Astrocyte of the spinal cord (primary cell): Measurements from ENCODE around the gene SLC6A13.

ENCODE experiments used
- DNase-seq: peaks from one replicate; pipeline ENCODE4 v3.0.0; 2011; ENCODE audit warnings: low read depth, low spot score
- H3K4me3 ChIP-seq: 2 replicates; pipeline ENCODE4 v1.5.1; 2011; ENCODE audit warnings: low read depth, mild to moderate bottlenecking, low read length, moderate library complexity
- in situ Hi-C: cut with HindIII; loops from 2 replicates; pipeline ENCODE4 v1.10.0; 2017; ENCODE audit warnings: low sequenced_read_pairs
- TF ChIP-seq, protein P1 (sequence below): IDR thresholded peaks from 2 replicates; pipeline ENCODE4 v1.5.1; 2012; ENCODE audit warnings: low read depth, mild to moderate bottlenecking, low read length, inconsistent platforms

The SLC6A13 gene

DNA sequence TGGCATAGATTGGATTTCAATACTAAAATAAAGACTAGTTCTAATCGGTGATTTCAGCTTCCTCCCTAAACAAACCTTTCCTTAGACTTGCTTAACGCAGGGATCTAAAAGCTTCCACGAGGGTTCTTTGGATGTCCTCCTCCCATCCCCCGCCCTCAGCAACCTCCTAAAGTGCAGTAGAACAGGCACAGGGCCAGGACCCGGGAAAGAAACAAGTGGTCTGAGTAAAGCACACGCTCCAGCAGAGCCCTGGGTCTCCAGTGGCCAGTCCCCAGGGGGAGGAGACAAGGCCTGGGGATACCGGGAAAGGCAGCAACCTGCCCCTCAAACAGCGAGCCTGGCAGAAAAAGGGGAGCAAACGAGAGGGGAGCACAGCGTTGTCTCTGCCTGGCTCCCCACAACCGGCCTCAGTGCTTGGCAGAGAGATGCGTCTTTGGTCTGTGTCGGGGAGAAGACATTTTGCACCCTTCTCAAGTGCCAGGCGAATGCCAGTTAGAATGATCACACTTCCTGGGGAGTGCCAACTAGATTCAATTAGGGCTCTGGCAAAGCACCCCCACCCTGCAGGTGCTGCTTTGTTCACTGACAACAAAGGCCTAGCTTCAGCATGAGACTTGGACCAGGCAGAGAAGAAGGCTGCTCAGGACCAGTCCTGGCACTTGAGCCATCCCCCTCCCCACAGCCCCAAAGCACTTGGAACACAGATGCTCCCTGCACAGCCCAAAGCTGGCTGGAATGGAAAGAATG is 31.5 kb downstream of the SLC6A13 start:
- H3K4me3 ChIP-seq: no peak overlapping the region
- no peak for DNase-seq
- TF ChIP-seq, protein P1, sequence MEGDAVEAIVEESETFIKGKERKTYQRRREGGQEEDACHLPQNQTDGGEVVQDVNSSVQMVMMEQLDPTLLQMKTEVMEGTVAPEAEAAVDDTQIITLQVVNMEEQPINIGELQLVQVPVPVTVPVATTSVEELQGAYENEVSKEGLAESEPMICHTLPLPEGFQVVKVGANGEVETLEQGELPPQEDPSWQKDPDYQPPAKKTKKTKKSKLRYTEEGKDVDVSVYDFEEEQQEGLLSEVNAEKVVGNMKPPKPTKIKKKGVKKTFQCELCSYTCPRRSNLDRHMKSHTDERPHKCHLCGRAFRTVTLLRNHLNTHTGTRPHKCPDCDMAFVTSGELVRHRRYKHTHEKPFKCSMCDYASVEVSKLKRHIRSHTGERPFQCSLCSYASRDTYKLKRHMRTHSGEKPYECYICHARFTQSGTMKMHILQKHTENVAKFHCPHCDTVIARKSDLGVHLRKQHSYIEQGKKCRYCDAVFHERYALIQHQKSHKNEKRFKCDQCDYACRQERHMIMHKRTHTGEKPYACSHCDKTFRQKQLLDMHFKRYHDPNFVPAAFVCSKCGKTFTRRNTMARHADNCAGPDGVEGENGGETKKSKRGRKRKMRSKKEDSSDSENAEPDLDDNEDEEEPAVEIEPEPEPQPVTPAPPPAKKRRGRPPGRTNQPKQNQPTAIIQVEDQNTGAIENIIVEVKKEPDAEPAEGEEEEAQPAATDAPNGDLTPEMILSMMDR: no peak
- in situ Hi-C loops: no loop called here

DNA sequence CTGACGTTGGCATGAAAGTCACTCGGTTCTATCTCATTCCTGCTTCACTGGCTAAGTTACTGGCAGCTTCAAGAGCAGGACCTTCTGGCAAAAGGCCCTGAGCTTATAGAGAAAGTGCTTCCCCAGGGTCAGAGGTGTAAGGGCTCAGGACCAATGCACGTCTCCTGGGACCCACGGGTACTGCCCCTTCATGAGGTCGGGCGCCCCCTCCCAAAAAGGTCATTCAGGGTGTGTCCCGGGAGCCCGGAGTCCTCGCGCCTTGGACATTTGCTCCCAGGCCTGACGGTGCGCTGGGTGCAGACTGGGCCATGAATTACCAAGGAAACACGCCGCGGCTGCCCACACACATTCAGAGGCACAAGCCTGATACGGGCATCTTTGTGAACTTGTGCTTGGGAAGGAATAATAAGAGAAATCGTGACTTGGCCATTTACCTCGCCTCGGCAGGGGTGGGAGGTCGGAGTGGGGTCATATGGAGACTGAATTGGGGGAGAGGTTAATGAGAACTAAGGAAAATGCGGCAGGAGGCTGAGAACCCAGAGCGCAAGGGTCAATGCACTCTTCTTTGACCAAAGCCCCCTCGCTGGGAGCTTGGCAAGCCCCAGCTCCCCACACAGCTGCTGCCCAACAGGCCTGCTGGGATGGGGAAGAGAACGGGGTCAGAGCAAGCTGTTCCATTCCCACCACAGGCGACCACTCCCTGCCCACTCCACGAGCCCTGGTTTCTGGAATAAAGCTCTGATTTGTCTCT is 33.0 kb downstream of the SLC6A13 start:
- in situ Hi-C loops: no loop called here
- TF ChIP-seq, protein P1: no peak
- no peak overlapping the region for H3K4me3 ChIP-seq
- peak; percentile 14 for DNase-seq

DNA sequence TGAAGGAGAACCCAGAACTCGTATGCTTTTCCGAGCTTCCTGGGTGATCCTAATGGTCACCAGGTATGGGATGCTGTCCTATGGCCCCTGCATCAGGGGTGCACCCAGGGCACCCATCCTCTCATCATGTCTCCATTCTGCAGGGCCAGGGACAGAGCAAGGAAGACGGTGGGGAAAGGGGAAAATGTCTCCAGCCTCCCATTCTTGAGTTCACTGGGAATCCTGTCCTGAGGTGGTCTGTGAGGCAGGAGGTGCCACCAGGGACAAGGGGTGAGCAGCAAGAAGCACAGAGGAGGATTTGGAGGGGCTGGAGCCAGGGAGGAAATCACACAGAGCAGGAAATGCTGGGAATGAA is 33.8 kb downstream of the SLC6A13 start:
- H3K4me3 ChIP-seq: no peak overlapping the region
- TF ChIP-seq, protein P1: no peak
- no peak for DNase-seq
- in situ Hi-C loops: no loop called here

DNA sequence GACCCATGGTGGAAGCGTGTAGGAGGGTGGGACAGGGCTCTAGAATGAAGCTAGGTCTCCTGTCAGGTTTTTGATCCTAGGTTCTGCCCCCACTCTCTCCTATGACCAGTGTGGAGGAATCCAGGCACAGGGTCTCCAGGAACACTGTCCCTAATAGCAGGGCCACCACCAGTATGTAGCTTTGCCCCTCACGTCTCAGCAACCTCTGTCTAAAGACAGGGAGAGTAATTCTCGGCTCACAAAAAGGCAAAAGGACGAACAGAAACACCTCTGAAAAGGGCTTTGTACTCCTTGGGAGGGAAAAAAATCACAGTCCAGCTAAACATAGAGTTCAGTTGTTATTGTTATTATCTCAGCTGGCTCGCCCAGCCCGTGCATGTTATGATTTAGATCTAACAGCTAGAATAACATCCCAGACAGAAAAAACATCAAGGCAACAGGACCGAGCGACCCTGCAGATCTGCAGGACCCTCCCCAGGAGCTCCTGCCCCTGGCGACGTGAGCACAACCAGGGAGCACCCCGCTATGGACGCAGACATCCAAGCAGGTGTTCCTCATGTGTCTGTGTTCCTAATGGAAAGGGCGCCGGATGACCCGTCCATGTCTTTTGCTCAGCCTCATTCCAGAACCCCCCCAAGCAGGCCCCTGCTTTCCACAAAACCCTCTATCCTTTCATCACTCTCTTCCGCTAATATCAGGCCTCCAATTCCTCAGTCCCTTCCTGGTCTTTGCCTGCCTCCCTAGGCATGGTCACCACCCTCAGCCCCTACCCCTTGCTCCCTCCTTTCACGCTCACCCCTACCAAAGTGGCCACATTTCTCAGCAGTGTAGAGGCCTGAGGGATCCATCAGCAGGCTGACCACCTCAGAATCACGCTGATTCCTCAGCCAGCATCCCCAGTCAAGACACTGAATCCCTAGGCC is 34.5 kb downstream of the SLC6A13 start:
- TF ChIP-seq, protein P1: no peak
- DNase-seq: peak; percentile 8
- in situ Hi-C loops: no loop called here
- H3K4me3 ChIP-seq: no peak overlapping the region

DNA sequence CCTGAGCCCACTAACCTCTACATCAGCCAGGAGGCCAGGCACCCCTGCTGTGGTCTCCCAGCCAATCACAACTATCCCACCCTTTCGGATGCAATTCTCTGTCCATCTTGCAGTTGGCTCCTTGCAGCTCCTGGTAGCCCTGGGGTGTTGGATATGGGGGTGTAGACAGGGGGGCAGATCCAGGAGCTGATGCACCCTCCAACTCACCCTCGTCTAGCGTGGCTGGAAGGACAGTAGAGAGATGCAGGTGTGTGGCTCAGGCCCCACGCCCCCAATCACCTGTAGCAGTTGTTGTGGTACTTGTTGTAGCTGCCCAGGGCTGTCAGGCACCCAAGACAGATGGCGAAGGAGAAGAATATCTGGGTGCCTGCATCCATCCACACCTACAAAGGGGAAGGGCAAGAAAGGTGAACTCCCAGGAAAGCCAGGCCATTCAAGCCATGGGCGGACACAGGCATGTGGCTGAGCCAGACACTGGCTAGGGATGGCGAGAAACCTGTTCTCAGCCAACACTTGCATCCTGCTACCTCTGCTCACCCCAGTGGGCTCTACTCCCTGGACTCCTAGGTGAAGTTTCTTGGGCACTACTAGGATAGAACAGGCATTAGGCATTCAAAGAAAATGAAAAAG is 35.2 kb downstream of the SLC6A13 start:
- in situ Hi-C loops: no loop called here
- TF ChIP-seq, protein P1: no peak
- no peak for DNase-seq
- H3K4me3 ChIP-seq: no peak overlapping the region

DNA sequence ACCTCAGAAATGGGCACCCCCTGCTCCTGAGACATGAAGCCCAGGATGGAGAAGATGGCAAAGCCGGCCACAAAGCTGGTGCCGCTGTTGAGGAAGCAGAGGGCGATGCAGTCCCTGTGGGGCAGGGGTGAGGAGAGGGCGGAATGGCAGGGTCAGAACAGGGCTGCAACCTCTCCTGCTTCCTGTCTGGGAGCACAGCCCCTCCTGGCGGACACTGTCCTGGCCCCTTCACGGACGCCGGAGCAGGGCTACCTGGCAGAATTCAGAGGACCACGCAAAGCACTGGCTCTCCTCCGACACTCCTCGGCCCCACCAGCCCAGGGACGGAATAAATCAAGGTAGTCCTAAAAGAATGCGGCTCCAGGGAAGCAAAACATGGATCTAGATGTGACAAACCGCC is 36.2 kb downstream of the SLC6A13 start:
- DNase-seq: no peak
- in situ Hi-C loops: no loop called here
- no peak overlapping the region for H3K4me3 ChIP-seq
- TF ChIP-seq, protein P1: no peak
